ENCODE measurements around the gene ZSCAN16. TPM values are rescaled to one million over a fixed set of nuclear protein-coding genes. Genes with fewer than 3 reads are reported as not detected.
"Not testable (repeated sequence)": the region's sequence is repeated elsewhere in the genome, so short reads cannot be mapped to it uniquely, and the experiment has no call there.

ZSCAN16 gene
- total RNA-seq, 2 experiments from 2014 or later = 2.9 to 4.5 TPM

- ATAC-seq = peak; percentile 100
- Mint-ChIP-seq H3K4me1 (ENCODE audit: low read depth) (peaks cover 14% of the 10 kb centered on the region), H3K9me3 (ENCODE audit: insufficient read depth) (no peaks in the 10 kb centered on the region), H3K36me3 (ENCODE audit: low read depth) (no peaks in the 10 kb centered on the region), H3K4me3 (peak overlapping the region; percentile 82), H3K27me3 (ENCODE audit: low read depth) (peaks cover 30% of the 10 kb centered on the region), H3K27ac (peak overlapping the region; percentile 86)
- ChIA-PET CTCF (interaction anchor here (0.6 to 2.2 kb wide), 16 partner anchors 8 to 566 kb away, joined by 3 to 13 read pairs (median 3); partner anchors contain the start of genes ZKSCAN8, ZSCAN16 and ZSCAN26), POLR2A (interaction anchor here (0.6 to 1.9 kb wide), 8 partner anchors 16 to 295 kb away, joined by 3 to 6 read pairs (median 5); partner anchors contain the start of genes ZKSCAN4, ZKSCAN8 and ZSCAN16)
- peak; percentile 89 for DNase-seq
These were observed 19.8 kb upstream of the ZSCAN16 start for GRCh38 chr6:28104392-28105244.

DNA sequence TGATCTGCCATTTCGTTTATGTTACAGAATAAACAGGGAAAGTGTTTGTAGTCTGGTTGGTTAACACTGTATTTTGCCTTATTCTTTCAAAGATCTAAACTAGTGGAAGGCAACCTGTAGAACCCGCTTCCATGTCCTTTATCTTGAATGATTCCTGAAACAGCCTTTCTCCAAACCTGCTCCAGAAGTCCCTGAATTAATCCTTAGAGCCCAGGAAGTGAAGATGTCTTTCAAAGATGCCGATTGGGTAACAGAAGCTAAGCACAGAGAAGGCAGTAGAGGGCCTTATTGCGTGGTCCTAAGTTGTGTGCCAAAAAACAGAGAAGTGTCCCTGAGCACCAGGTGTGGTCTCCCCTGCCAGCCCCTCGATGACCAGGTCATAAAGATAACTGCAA, 19.2 kb upstream of the ZSCAN16 start:
- CTCF ChIA-PET = interaction anchor here (0.6 to 2.2 kb wide), 13 partner anchors 9 to 251 kb away, joined by 3 to 13 read pairs (median 3); partner anchors contain the start of genes ZKSCAN8, ZSCAN16 and ZSCAN26
- DNase-seq = no peak
- Mint-ChIP-seq H3K4me1 (ENCODE audit: low read depth) (peaks cover 14% of the 10 kb centered on the region), H3K27ac (peak overlapping the region; percentile 86), H3K27me3 (ENCODE audit: low read depth) (peaks cover 27% of the 10 kb centered on the region), H3K36me3 (ENCODE audit: low read depth) (no peaks in the 10 kb centered on the region), H3K4me3 (peak overlapping the region; percentile 82), H3K9me3 (ENCODE audit: insufficient read depth) (no peaks in the 10 kb centered on the region)
- peak; percentile 6 for ATAC-seq
- POLR2A ChIA-PET = interaction anchor here (0.6 to 1.9 kb wide), 8 partner anchors 16 to 294 kb away, joined by 3 to 6 read pairs (median 5); partner anchors contain the start of genes ZKSCAN4, ZKSCAN8 and ZSCAN16

DNA sequence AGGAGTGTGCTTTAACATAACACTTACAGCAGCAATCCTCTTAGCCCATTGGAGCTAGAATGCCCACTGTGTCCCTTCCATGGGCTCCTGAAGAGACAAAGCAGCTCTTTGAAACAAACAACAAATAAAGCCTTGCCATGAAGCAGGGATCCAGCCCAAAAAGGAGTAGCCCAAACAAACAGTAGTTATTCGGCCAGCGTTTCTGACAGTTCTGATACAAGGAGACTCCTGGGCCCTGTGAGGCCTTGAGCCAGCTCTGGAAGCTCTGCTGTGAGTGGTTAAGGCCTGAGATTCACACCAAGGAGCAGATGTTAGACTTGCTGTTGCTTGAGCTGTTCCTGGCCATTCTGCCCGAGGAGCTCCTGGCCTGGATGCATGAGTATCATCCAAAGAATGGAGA, 16.9 kb upstream of the ZSCAN16 start:
- ChIA-PET POLR2A (interaction anchor here (0.6 kb wide), 1 partner anchor 114 kb away, joined by 6 read pairs; no protein-coding TSS in a partner anchor), CTCF (interaction anchor here (1.4 to 2.5 kb wide), 2 partner anchors 10 to 249 kb away, joined by 4 to 7 read pairs; no protein-coding TSS in a partner anchor)
- H3K4me3 Mint-ChIP-seq = no peak overlapping the region
- ATAC-seq (no peak), DNase-seq (no peak)
- no peak overlapping the region for H3K27ac Mint-ChIP-seq
- H3K36me3 Mint-ChIP-seq (ENCODE audit: low read depth) = no peaks in the 10 kb centered on the region
- peaks cover 14% of the 10 kb centered on the region for H3K4me1 Mint-ChIP-seq (ENCODE audit: low read depth)
- H3K9me3 Mint-ChIP-seq (ENCODE audit: insufficient read depth) = no peaks in the 10 kb centered on the region
- H3K27me3 Mint-ChIP-seq (ENCODE audit: low read depth) = peaks cover 10% of the 10 kb centered on the region

- DNase-seq (no peak), ATAC-seq (no peak)
- Mint-ChIP-seq H3K4me3 (no peak overlapping the region), H3K27me3 (ENCODE audit: low read depth) (peaks cover 6% of the 10 kb centered on the region), H3K27ac (no peak overlapping the region), H3K9me3 (ENCODE audit: insufficient read depth) (no peaks in the 10 kb centered on the region), H3K36me3 (ENCODE audit: low read depth) (peaks cover 25% of the 10 kb centered on the region), H3K4me1 (ENCODE audit: low read depth) (no peaks in the 10 kb centered on the region)
- POLR2A ChIA-PET = no interaction called here
- CTCF ChIA-PET = no interaction called here
These were observed 12.4 kb upstream of the ZSCAN16 start for GRCh38 chr6:28111964-28112363.

DNA sequence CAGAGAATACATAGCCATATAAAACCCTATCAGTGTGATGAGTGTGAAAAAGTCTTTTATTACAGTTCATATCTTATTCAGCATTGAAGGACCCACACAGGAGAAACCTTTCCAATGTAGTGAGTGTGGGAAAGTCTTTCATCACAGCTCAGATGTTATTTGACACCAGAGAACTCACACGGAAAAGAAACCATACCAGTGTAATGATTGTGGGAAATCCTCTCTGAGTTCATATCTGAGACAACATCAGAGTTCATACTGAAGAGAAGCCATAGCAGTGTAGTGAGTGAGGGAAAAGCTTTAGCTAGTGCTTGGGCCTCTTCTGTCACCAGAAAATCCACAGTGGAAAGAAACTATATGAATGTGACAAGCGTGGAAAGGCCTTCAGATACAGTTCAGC, 8.6 kb upstream of the ZSCAN16 start:
- Mint-ChIP-seq H3K27ac (no peak overlapping the region), H3K27me3 (ENCODE audit: low read depth) (no peaks in the 10 kb centered on the region), H3K4me3 (no peak overlapping the region), H3K36me3 (ENCODE audit: low read depth) (peaks cover 45% of the 10 kb centered on the region), H3K9me3 (ENCODE audit: insufficient read depth) (no peaks in the 10 kb centered on the region), H3K4me1 (ENCODE audit: low read depth) (no peaks in the 10 kb centered on the region)
- DNase-seq (no peak), ATAC-seq (no peak)
- ChIA-PET POLR2A (interaction anchor here (1.2 kb wide), 1 partner anchor 20 kb away, joined by 3 read pairs; no protein-coding TSS in a partner anchor), CTCF (interaction anchor here (1.1 to 2.4 kb wide), 2 partner anchors 9 to 11 kb away, joined by 5 to 8 read pairs; partner anchors contain the start of gene ZSCAN16)

GRCh38 chr6:28117386-28118050, 6.9 kb upstream of the ZSCAN16 start:
- no peak for DNase-seq
- ChIA-PET CTCF (interaction anchor here (0.8 to 2.4 kb wide), 4 partner anchors 10 to 238 kb away, joined by 3 to 8 read pairs (median 4); no protein-coding TSS in a partner anchor), POLR2A (interaction anchor here (0.7 kb wide), 1 partner anchor 302 kb away, joined by 3 read pairs; no protein-coding TSS in a partner anchor)
- ATAC-seq = no peak
- Mint-ChIP-seq H3K27me3 (ENCODE audit: low read depth) (no peaks in the 10 kb centered on the region), H3K4me1 (ENCODE audit: low read depth) (no peaks in the 10 kb centered on the region), H3K9me3 (ENCODE audit: insufficient read depth) (no peaks in the 10 kb centered on the region), H3K36me3 (ENCODE audit: low read depth) (peaks cover 51% of the 10 kb centered on the region), H3K4me3 (no peak overlapping the region), H3K27ac (no peak overlapping the region)

GRCh38 chr6:28118217-28118616, 6.2 kb upstream of the ZSCAN16 start:
- POLR2A ChIA-PET = interaction anchor here (0.7 kb wide), 1 partner anchor 302 kb away, joined by 3 read pairs; no protein-coding TSS in a partner anchor
- Mint-ChIP-seq H3K9me3 (ENCODE audit: insufficient read depth) (no peaks in the 10 kb centered on the region), H3K36me3 (ENCODE audit: low read depth) (peaks cover 54% of the 10 kb centered on the region), H3K4me3 (no peak overlapping the region), H3K27ac (no peak overlapping the region), H3K4me1 (ENCODE audit: low read depth) (peaks cover 1% of the 10 kb centered on the region), H3K27me3 (ENCODE audit: low read depth) (no peaks in the 10 kb centered on the region)
- CTCF ChIA-PET = interaction anchor here (0.8 to 1.2 kb wide), 3 partner anchors 11 to 237 kb away, joined by 3 to 4 read pairs (median 3); no protein-coding TSS in a partner anchor
- DNase-seq (no peak), ATAC-seq (no peak)

GRCh38 chr6:28121876-28122275, 2.5 kb upstream of the ZSCAN16 start:
- DNase-seq = no peak
- H3K4me3 Mint-ChIP-seq = no peak overlapping the region
- POLR2A ChIA-PET = no interaction called here

DNA sequence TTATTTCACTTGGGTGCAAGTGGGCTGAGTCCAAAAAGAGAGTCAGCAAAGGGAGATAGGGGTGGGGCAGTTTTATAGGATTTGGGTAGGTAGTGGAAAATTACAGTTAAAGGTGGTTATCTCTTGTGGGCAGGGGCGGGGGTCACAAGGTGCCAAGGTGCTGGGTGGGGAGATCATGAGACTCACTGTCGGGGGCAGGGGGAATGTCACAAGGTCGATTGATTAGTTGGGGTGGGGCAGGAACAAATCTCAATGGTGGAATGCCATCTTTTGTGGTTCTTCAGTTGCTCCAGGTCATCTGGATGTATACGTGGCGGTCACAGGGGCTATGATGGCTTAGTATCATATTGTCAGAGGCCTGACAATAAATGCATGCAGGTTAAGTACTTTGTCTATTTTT, 2.1 kb upstream of the ZSCAN16 start:
- CTCF ChIA-PET = interaction anchor here (0.9 to 1.4 kb wide), 4 partner anchors 9 to 20 kb away, joined by 3 to 4 read pairs (median 3); partner anchors contain the start of gene ZKSCAN8
- DNase-seq; H3K27ac Mint-ChIP-seq; ATAC-seq; H3K9me3 Mint-ChIP-seq (ENCODE audit: insufficient read depth); POLR2A ChIA-PET; H3K4me3 Mint-ChIP-seq; H3K27me3 Mint-ChIP-seq (ENCODE audit: low read depth): not testable (repeated sequence)
- peaks cover 34% of the 10 kb centered on the region for H3K4me1 Mint-ChIP-seq (ENCODE audit: low read depth)
- H3K36me3 Mint-ChIP-seq (ENCODE audit: low read depth) = peaks cover 49% of the 10 kb centered on the region

More at GRCh38 chr6:28121876-28122275, 2.5 kb upstream of the ZSCAN16 start:
- ATAC-seq = no peak
- Mint-ChIP-seq H3K4me1 (ENCODE audit: low read depth) (peaks cover 33% of the 10 kb centered on the region), H3K36me3 (ENCODE audit: low read depth) (peaks cover 47% of the 10 kb centered on the region), H3K27ac (no peak overlapping the region), H3K27me3 (ENCODE audit: low read depth) (no peaks in the 10 kb centered on the region), H3K9me3 (ENCODE audit: insufficient read depth) (no peaks in the 10 kb centered on the region)
- CTCF ChIA-PET = interaction anchor here (1.4 kb wide), 1 partner anchor 9 kb away, joined by 3 read pairs; no protein-coding TSS in a partner anchor

DNA sequence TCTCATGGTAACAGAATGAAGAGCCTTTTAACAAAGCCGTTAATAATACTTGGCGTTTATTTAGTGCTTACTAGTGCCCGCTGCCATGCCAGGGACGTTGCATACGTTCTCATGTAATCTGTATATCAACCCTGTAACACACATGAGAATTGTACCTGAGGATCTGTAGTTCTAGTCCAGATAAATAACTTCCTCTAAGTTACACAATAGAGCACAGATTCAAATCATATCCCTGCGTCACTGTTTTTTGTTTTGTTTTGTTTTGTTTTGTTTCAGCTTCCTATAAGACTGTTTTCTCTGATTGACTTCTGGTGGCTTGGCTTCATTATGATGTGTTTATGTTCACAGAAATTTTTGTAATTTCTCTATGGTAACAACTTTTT, 553 bp downstream of the ZSCAN16 start:
- ATAC-seq (peak; percentile 21), DNase-seq (no peak)
- Mint-ChIP-seq H3K27ac (peak overlapping the region; percentile 90), H3K36me3 (ENCODE audit: low read depth) (peaks cover 58% of the 10 kb centered on the region), H3K9me3 (ENCODE audit: insufficient read depth) (no peaks in the 10 kb centered on the region), H3K4me3 (peak overlapping the region; percentile 92), H3K4me1 (ENCODE audit: low read depth) (peaks cover 46% of the 10 kb centered on the region), H3K27me3 (ENCODE audit: low read depth) (no peaks in the 10 kb centered on the region)
- CTCF ChIA-PET = interaction anchor here (0.7 to 3.1 kb wide), 6 partner anchors 9 to 381 kb away, joined by 3 to 13 read pairs (median 6); partner anchors contain the start of gene ZKSCAN8
- POLR2A ChIA-PET = interaction anchor here (0.7 to 3.2 kb wide), 11 partner anchors 12 to 315 kb away, joined by 3 to 24 read pairs (median 4); partner anchors contain the start of genes ZKSCAN4 and ZKSCAN8

DNA sequence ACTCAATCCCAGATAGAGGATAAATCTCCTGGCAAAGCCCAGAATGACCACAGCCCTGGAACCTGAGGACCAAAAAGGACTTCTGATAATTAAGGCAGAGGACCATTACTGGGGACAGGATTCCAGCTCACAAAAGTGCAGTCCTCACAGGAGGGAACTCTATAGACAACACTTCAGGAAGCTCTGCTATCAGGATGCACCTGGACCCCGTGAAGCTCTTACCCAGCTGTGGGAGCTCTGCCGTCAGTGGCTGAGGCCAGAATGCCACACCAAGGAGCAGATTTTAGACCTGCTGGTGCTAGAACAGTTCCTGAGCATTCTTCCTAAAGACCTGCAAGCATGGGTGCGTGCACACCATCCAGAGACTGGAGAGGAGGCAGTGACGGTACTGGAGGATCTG, 992 bp downstream of the ZSCAN16 start:
- H3K27ac Mint-ChIP-seq = peak overlapping the region; percentile 44
- H3K4me3 Mint-ChIP-seq = peak overlapping the region; percentile 92
- H3K4me1 Mint-ChIP-seq (ENCODE audit: low read depth) = peaks cover 46% of the 10 kb centered on the region
- peaks cover 57% of the 10 kb centered on the region for H3K36me3 Mint-ChIP-seq (ENCODE audit: low read depth)
- H3K27me3 Mint-ChIP-seq (ENCODE audit: low read depth) = no peaks in the 10 kb centered on the region
- DNase-seq = no peak
- POLR2A ChIA-PET = interaction anchor here (0.7 to 3.2 kb wide), 9 partner anchors 11 to 316 kb away, joined by 3 to 24 read pairs (median 4); partner anchors contain the start of genes ZKSCAN4 and ZKSCAN8
- ATAC-seq = no peak
- CTCF ChIA-PET = interaction anchor here (0.7 to 3.1 kb wide), 7 partner anchors 10 to 380 kb away, joined by 3 to 13 read pairs (median 7); partner anchors contain the start of gene ZKSCAN8
- H3K9me3 Mint-ChIP-seq (ENCODE audit: insufficient read depth) = no peaks in the 10 kb centered on the region
